ENCODE measurements around the gene CSDE1.
"Not testable (repeated sequence)": the region's sequence is repeated elsewhere in the genome, so short reads cannot be mapped to it uniquely, and the experiment has no call there.

- TF ChIP-seq POLR2AphosphoS5 (IDR thresholded peaks at IDR 0.05; ENCODE audit: insufficient read depth, low read depth, low read length); CTCF (IDR thresholded peaks at IDR 0.05; ENCODE audit: extremely low read depth in 1 of 2, insufficient read depth in 1 of 2, low read depth in 1 of 2, low read length in 2 of 2); POLR2A (IDR thresholded peaks at IDR 0.05; ENCODE audit: low read depth, low read length); MAX (IDR thresholded peaks at IDR 0.05; ENCODE audit: insufficient read depth, insufficient read length); MYC (IDR thresholded peaks at IDR 0.05; ENCODE audit: low read depth, low read length); EZH2 (IDR thresholded peaks at IDR 0.05; ENCODE audit: borderline replicate concordance, low read depth, low read length, severe bottlenecking); FOS (IDR thresholded peaks at IDR 0.05; ENCODE audit: borderline replicate concordance, insufficient read depth, low read length): not testable (repeated sequence)
These were observed 46.7 kb upstream of the CSDE1 start for GRCh38 chr1:114804449-114804848.

Data from endothelial cell of umbilical vein (primary cell).